NB4 (cell line): ENCODE measurements around the gene PNMA8B.

Experiments used
- DNase-seq: peaks from one replicate; pipeline ENCODE4 v3.0.0; 2010; ENCODE audit warnings: low read depth
- H3K4me3 ChIP-seq: one replicate; pipeline ENCODE4 v1.5.1; 2011; ENCODE audit warnings: mild to moderate bottlenecking, low read depth, low read length, moderate library complexity
- CTCF ChIP-seq: IDR thresholded peaks from one replicate; pipeline ENCODE4 v1.5.1; 2012; ENCODE audit warnings: low read depth, low read length
- MYC ChIP-seq: IDR thresholded peaks from 2 replicates; pipeline ENCODE4 v1.6.1; 2011; ENCODE audit warnings: low read depth, low read length
- POLR2A ChIP-seq: IDR thresholded peaks from 2 replicates; pipeline ENCODE4 v1.6.1; 2011; ENCODE audit warnings: mild to moderate bottlenecking; ENCODE audit not compliant: insufficient read length; ENCODE audit errors: extremely low read depth
- TF ChIP-seq, protein P1 (sequence below): IDR thresholded peaks from 2 replicates; pipeline ENCODE4 v1.6.1; 2011; ENCODE audit warnings: low read depth, low read length

Gene PNMA8B

DNA sequence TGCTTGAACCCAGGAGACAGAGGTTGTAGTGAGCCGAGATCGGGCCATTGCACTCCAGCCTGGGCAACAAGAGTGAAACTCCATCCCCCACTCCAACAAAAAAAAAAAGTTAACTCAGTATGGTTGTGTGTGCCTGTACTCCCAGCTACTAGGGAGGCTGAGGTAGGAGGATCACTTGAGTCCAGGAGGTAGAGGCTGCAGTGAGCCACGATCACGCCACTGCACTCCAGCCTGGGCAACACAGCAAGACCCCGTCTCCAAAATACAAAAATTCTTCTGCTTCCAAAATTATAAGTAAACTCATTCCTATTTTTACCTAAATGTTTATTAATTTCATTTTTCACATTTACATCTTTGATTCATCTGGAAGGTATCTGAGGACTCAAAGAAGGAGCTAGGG is 38.7 kb downstream of the PNMA8B start:
- TF ChIP-seq, protein P1, sequence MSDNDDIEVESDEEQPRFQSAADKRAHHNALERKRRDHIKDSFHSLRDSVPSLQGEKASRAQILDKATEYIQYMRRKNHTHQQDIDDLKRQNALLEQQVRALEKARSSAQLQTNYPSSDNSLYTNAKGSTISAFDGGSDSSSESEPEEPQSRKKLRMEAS = no peak
- no peak for TF ChIP-seq POLR2A
- TF ChIP-seq MYC = no peak
- TF ChIP-seq CTCF = no peak
- no peak for DNase-seq
- no peak overlapping the region for H3K4me3 ChIP-seq

GRCh38 chr19:46454244-46454643 is 41.4 kb downstream of the PNMA8B start:
- H3K4me3 ChIP-seq = no peak overlapping the region
- DNase-seq = no peak

DNA sequence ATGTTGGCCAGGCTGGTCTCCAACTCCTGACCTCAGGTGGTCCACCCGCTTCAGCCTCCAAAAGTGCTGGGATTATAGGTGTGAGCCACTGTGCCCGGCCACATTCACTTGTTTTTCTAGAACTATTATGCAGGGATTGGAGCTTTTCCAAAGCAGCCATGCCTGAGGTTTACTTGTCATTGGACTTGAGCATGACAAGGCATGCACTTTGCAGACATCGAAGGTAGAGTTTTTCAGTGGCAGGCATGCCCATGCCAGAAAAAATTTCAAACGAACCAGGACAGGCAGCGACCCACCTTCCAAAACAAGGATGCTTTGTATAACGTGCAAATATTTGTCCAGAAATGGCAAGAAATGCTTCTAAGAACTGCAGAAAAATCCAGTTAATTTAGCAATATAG is 42.0 kb downstream of the PNMA8B start:
- DNase-seq = no peak
- TF ChIP-seq MYC = no peak
- TF ChIP-seq CTCF = no peak
- TF ChIP-seq, protein P1 = no peak
- H3K4me3 ChIP-seq = no peak overlapping the region

More at GRCh38 chr19:46454244-46454643, 41.4 kb downstream of the PNMA8B start:
- TF ChIP-seq MYC (no peak), POLR2A (no peak)
- TF ChIP-seq, protein P1 = no peak

- no peak for TF ChIP-seq POLR2A
- no peak for TF ChIP-seq MYC
- TF ChIP-seq CTCF = no peak
- TF ChIP-seq, protein P1 = no peak
- H3K4me3 ChIP-seq = no peak overlapping the region
- DNase-seq = no peak
Measured at GRCh38 chr19:46452186-46452585, 43.5 kb downstream of the PNMA8B start.

DNA sequence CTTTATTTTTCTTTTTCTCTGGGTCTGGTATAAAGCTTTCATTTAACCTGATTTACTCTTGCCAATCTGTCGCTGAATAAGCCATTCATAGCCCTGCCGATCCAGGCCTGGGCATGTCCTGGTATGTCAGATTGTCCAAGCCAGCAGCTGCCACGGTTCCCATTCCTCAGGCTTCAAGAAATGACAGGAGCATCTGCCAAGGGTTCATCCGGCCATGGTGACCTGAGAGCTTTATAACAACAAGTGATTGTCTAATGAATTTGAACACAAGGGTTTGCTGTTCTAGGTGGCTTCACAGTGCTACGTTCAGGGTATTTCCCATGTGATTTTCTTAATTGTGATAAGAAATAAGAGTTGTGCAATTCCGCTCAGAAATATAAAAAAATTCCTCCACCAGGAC is 44.3 kb downstream of the PNMA8B start:
- TF ChIP-seq, protein P1 = no peak
- TF ChIP-seq POLR2A (no peak), MYC (no peak), CTCF (no peak)
- H3K4me3 ChIP-seq = no peak overlapping the region
- DNase-seq = no peak

DNA sequence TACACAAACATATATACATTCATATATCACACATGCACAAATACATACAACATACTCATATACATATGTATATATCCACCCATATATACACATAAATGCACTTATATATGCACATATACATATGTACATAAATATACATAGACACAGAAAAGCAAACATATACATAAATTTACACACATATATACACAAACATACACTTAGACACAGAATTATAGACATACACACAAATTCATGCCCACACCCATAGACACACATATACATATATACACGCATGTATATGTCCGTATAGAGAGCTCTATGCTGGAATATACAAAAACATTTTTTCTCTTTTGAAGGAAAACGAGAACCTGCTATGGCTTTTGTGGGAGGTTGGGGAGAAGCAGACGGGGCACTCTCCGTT is 44.9 kb downstream of the PNMA8B start:
- TF ChIP-seq CTCF (no peak), MYC (no peak), POLR2A (no peak)
- TF ChIP-seq, protein P1 = no peak
- H3K4me3 ChIP-seq = no peak overlapping the region
- DNase-seq = no peak
